ENCODE data around the gene EMP1. TPM values are rescaled to one million over a fixed set of nuclear protein-coding genes. Genes with fewer than 3 reads are reported as not detected.

EMP1 gene, protein sequence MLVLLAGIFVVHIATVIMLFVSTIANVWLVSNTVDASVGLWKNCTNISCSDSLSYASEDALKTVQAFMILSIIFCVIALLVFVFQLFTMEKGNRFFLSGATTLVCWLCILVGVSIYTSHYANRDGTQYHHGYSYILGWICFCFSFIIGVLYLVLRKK
- 100 to 1,000 TPM; 231 to 489 (median 258) TPM for total RNA-seq

DNA sequence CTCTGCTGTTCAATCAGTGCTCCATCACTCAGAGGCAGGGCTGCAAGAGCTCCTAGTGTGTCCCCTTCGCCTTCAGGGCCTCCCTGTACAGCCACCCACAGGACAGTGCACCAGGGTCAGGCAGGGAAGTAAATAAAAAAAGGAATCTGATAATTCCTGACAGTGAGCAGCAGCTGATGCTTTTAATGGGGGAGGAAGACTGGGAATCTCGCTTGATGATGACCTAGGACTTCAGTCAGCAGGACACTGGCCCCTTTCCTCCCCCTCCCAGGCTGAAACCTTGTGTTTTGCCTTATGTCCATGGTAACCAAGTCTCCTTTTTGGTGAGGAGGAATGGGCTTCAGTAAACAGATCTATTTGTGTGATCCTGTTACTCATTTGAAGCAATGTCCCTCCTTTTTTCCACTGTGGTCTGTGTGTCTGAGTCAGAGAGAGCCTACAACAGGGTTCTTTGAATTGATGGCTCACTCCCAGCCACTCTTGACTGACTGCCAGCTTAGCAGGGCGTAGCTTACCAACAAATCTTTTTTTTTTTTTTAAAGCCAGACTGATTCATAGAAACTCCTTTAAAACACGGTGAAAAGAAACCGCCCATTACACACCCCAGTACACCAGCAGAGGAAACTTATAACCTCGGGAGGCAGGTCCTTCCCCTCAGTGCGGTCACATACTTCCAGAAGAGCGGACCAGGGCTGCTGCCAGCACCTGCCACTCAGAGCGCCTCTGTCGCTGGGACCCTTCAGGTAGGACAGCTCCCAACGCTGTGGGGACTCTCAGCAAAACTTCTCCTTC, at the start of gene EMP1:
Gene EMP1 (plus strand): TSS at position 597 of the 792 bp plus-strand sequence. CDS start 14,785 bp downstream, outside the sequence.
- Histone ChIP-seq H3K27ac (peak within 1 kb of the TSS; percentile 78 to 98 (median 94)), H3K9me3 (no peaks in the 10 kb centered on the region), H3K4me1 (peaks cover 0 to 70% (median 33%) of the 10 kb centered on the region in 4 donors), H3K4me3 (peak within 1 kb of the TSS; percentile 43 to 65 (median 50)), H3K36me3 (no peaks in the 10 kb centered on the region), H3K27me3 (no peaks in the 10 kb centered on the region)
- peak; percentile 97 to 99 for DNase-seq (ENCODE audit: low spot score in 2 of 2)
- TF ChIP-seq POLR2A (IDR thresholded peaks at IDR 0.05) (peak; percentile 61 to 64), EP300 (IDR thresholded peaks at IDR 0.05) (peak; percentile 28 to 93)
- TF ChIP-seq, protein P1, sequence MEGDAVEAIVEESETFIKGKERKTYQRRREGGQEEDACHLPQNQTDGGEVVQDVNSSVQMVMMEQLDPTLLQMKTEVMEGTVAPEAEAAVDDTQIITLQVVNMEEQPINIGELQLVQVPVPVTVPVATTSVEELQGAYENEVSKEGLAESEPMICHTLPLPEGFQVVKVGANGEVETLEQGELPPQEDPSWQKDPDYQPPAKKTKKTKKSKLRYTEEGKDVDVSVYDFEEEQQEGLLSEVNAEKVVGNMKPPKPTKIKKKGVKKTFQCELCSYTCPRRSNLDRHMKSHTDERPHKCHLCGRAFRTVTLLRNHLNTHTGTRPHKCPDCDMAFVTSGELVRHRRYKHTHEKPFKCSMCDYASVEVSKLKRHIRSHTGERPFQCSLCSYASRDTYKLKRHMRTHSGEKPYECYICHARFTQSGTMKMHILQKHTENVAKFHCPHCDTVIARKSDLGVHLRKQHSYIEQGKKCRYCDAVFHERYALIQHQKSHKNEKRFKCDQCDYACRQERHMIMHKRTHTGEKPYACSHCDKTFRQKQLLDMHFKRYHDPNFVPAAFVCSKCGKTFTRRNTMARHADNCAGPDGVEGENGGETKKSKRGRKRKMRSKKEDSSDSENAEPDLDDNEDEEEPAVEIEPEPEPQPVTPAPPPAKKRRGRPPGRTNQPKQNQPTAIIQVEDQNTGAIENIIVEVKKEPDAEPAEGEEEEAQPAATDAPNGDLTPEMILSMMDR (IDR thresholded peaks at IDR 0.05) = no peak
- WGBS, 2 donors = 7 to 10% methylated on average over 11 of the region's 11 CpGs

DNA sequence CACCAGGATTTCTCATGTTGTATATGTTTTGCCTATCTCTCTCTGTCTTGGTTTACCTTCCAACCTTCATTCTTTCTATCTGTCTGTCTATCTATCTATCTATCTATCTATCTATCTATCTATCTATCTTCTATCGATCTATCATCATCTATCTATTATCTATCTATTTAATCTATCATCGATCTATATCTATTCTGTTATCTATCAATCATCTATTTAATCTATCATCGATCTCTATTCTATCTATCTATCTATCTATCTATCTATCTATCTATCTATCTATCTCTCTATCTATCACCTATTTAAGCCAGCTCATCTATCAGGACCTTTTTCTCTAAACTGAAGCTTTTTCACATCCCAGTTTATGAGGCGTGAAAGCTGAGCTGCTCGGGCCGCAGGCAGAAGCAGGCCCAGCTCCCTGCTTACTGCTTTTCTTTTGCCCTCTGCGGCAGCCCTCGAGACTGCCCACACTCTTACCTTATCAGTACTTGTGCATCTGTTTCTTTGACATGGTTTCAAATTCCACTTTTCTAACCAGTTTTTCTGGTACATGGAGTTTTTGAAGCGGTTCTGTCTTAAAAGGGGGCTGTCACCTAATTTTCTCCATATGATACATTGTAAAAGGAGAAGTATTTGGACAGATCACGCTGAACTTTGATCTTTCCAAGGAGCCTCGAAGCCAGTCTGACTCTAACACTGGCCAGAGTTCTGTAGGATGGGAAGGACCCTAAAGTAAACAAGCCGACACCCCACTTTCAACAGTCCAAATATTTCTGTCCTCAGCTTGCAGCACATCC, 48.6 kb upstream of the EMP1 start:
- Histone ChIP-seq H3K4me3 (no peak overlapping the region), H3K36me3 (no peaks in the 10 kb centered on the region), H3K4me1 (peaks cover 0 to 53% (median 5%) of the 10 kb centered on the region in 4 donors), H3K9me3 (peaks cover 0 to 4% (median 0%) of the 10 kb centered on the region in 4 donors), H3K27me3 (no peaks in the 10 kb centered on the region), H3K27ac (peak overlapping the region in 2 of 4 donors; percentile 68 to 70)
- TF ChIP-seq, protein P1 (IDR thresholded peaks at IDR 0.05) = no peak
- TF ChIP-seq EP300 (IDR thresholded peaks at IDR 0.05) (no peak), POLR2A (IDR thresholded peaks at IDR 0.05) (no peak)
- 59 to 61% methylated on average over 12 of the region's 12 CpGs for WGBS, 2 donors
- DNase-seq (ENCODE audit: low spot score in 2 of 2) = peak in 1 of 2 donors; percentile 7

DNA sequence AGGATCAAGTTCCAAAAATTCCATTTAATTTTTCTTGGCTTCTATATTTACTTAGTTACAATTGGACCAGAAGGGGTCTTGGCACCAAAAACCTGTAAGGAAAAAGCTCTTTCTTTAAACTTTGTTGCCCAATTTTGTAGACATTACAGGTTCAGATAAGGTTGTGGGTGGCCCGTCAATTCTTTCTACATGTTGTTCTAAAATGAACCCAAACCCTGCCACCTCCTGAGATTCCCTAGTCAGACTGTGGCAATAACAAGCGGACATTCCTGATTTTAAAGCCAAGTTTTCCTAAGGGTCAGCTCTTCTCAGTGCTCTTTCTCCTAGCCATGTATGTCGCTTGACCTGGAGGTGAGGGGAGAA, 48.1 kb upstream of the EMP1 start:
- DNase-seq (ENCODE audit: low spot score in 2 of 2) = peak in 1 of 2 donors; percentile 25
- H3K9me3 ChIP-seq = peaks cover 0 to 4% (median 0%) of the 10 kb centered on the region in 4 donors
- no peak overlapping the region for H3K4me3 ChIP-seq
- no peaks in the 10 kb centered on the region for H3K27me3 ChIP-seq
- 68 to 75% methylated on average over 3 of the region's 3 CpGs for WGBS, 2 donors
- peak overlapping the region in 2 of 4 donors; percentile 57 to 68 for H3K27ac ChIP-seq
- H3K36me3 ChIP-seq = no peaks in the 10 kb centered on the region
- TF ChIP-seq POLR2A (IDR thresholded peaks at IDR 0.05) (no peak), EP300 (IDR thresholded peaks at IDR 0.05) (peak in 1 of 2 donors; percentile 21)
- TF ChIP-seq, protein P1 (IDR thresholded peaks at IDR 0.05) = no peak
- H3K4me1 ChIP-seq = peaks cover 0 to 59% (median 7%) of the 10 kb centered on the region in 4 donors

DNA sequence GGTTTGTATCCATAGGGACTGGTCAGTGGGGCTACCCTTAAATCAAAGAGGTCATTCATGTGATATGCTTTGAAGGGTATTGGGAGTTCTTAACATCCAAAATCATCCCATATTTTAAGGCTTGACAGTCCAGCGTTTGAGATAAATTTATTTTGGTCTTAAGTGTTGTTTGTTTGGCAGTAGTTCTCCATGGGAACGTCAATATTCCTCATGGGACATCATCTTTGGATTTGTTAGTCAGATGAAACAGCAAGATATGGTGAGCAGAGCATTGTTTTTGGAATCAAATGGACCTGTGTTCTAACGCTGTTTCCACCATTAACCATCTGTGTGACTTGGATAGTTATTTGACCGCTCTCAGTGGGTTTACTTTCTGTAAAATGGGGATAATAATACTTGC, 47.1 kb upstream of the EMP1 start:
- WGBS, 2 donors = 56 to 57% methylated on average over 4 of the region's 4 CpGs
- peaks cover 0 to 4% (median 0%) of the 10 kb centered on the region in 4 donors for H3K9me3 ChIP-seq
- H3K4me3 ChIP-seq = no peak overlapping the region
- TF ChIP-seq POLR2A (IDR thresholded peaks at IDR 0.05) = no peak
- no peak for TF ChIP-seq EP300 (IDR thresholded peaks at IDR 0.05)
- TF ChIP-seq, protein P1 (IDR thresholded peaks at IDR 0.05) = no peak
- H3K27ac ChIP-seq = peak overlapping the region in 1 of 4 donors; percentile 57
- peak in 1 of 2 donors; percentile 12 for DNase-seq (ENCODE audit: low spot score in 2 of 2)
- H3K27me3 ChIP-seq = no peaks in the 10 kb centered on the region
- no peaks in the 10 kb centered on the region for H3K36me3 ChIP-seq
- peaks cover 0 to 67% (median 8%) of the 10 kb centered on the region in 4 donors for H3K4me1 ChIP-seq

All from tibial nerve (tissue), 4 donors.